HepG2 (cell line): ENCODE measurements around the gene NELFB. TPM values are rescaled to one million over a fixed set of nuclear protein-coding genes. Genes with fewer than 3 reads are reported as not detected.
A peak's percentile ranks its signal among the peaks of the same experiment; 100 is the strongest.

Source experiments
- AKNA ChIP-seq: sonication (generic); formaldehyde crosslinking; IDR thresholded peaks from 2 replicates; pipeline ENCODE4 v1.4.0; 2020; ENCODE audit warnings: missing genetic modification reagents, borderline replicate concordance
- ARID5B ChIP-seq: IDR thresholded peaks from 2 replicates; pipeline ENCODE4 v1.4.0; 2020; ENCODE audit warnings: mild to moderate bottlenecking, missing genetic modification reagents
- BCL3 ChIP-seq: sonication (generic); formaldehyde crosslinking; IDR thresholded peaks from 2 replicates; pipeline ENCODE4 v1.5.1; 2020; ENCODE audit warnings: mild to moderate bottlenecking, missing genetic modification reagents, moderate library complexity
- CENPX ChIP-seq: sonication (generic); formaldehyde crosslinking; IDR thresholded peaks from 2 replicates; pipeline ENCODE4 v1.9.0; 2021; ENCODE audit warnings: mild to moderate bottlenecking, missing genetic modification reagents, moderate library complexity
- CHD4 ChIP-seq: fragments of 200-600 bp; sonication (generic); IDR thresholded peaks from 2 replicates; pipeline ENCODE4 v1.7.0; 2017; ENCODE audit warnings: mild to moderate bottlenecking, low read length, borderline replicate concordance
- NFE2L1 ChIP-seq: sonication (generic); formaldehyde crosslinking; IDR thresholded peaks from 2 replicates; pipeline ENCODE4 v1.4.0; 2020; ENCODE audit warnings: missing genetic modification reagents, mild to moderate bottlenecking, borderline replicate concordance
- NR2F6 ChIP-seq, 2 experiments: IDR thresholded peaks; 2 replicates each; pipeline ENCODE4 v1.6.1; 2016; ENCODE audit warnings: antibody characterized with exemption in 1 of 2, mild to moderate bottlenecking in 1 of 2
- SMARCE1 ChIP-seq: fragments of 450-650 bp; IDR thresholded peaks from 2 replicates; pipeline ENCODE4 v1.6.1; 2017; ENCODE audit warnings: borderline replicate concordance
- SOX5 ChIP-seq: IDR thresholded peaks from 2 replicates; pipeline ENCODE4 v1.6.1; 2016; ENCODE audit warnings: borderline replicate concordance
- SOX6 ChIP-seq, 2 experiments: fragments of 450-650 bp in 1 of 2; sonication (generic) in 1 of 2; formaldehyde crosslinking in 1 of 2; IDR thresholded peaks; 2 replicates each; pipeline versions ENCODE4 v1.4.0 to v1.6.1; 2017 to 2020; ENCODE audit warnings: antibody characterized with exemption in 1 of 2, mild to moderate bottlenecking in 1 of 2, missing genetic modification reagents in 1 of 2
- TOPORS ChIP-seq: sonication (generic); formaldehyde crosslinking; IDR thresholded peaks from 2 replicates; pipeline ENCODE4 v1.8.0; 2023; ENCODE audit warnings: mild to moderate bottlenecking, missing genetic modification reagents
- TRIM22 ChIP-seq: fragments of 450-650 bp; IDR thresholded peaks from 2 replicates; pipeline ENCODE4 v1.6.1; 2017
- ZBTB14 ChIP-seq: sonication (generic); formaldehyde crosslinking; IDR thresholded peaks from 2 replicates; pipeline ENCODE4 v1.4.0; 2020; ENCODE audit warnings: missing genetic modification reagents
- ZNF501 ChIP-seq: sonication (generic); formaldehyde crosslinking; IDR thresholded peaks from 2 replicates; pipeline ENCODE4 v1.5.1; 2020; ENCODE audit warnings: mild to moderate bottlenecking, moderate library complexity, missing genetic modification reagents
- polyA plus RNA-seq, 8 experiments: library from polyadenylated mRNA; depleted of rRNA in 3 of 8; stranded (reverse) in 7 of 8; unstranded in 1 of 8; fragments of >200 nt; fragmentation: Illumina TruSeq in 4 of 8; extraction: Trizol in 4 of 8; gene quantifications; 2 replicates each; pipeline versions ENCODE4 v1.2.1 to v1.2.3, GENCODE V29; 2011 to 2016; ENCODE audit warnings: low read depth in 4 of 8, missing spikeins in 1 of 8, mixed read lengths in 1 of 8; ENCODE audit not compliant: insufficient read depth in 1 of 8
- total RNA-seq, 5 experiments: library from RNA; depleted of rRNA; stranded (reverse); fragments of >200 nt; fragmentation: Illumina TruSeq; extraction: Trizol; gene quantifications; 2 replicates each; pipeline ENCODE4 v1.2.3, GENCODE V29; 2016; ENCODE audit warnings: low read depth in 1 of 5

Gene NELFB
- total and polyA plus RNA-seq, 2 of the 13 experiments (the other 11 are each of a cell fraction or from before 2014, with no cell fraction given) = 26.5 to 45.8 TPM

- TF ChIP-seq ARID5B (CRISPR knock-in tag) (0 out of 2 replicates have a peak, but pooled peaks have one; percentile 37), SOX5 (CRISPR knock-in tag) (no peak), AKNA (no peak), SOX6 (IDR thresholded peaks at IDR 0.05) (no peak), SOX6 (CRISPR knock-in tag; IDR thresholded peaks at IDR 0.05) (peak; percentile 58), CHD4 (no peak), TOPORS (CRISPR knock-in tag) (no peak), CENPX (CRISPR knock-in tag) (no peak), NFE2L1 (CRISPR knock-in tag) (peak; percentile 25; the same call in 1 of the 2 replicates), NR2F6 (IDR thresholded peaks at IDR 0.05) (peak; percentile 72), NR2F6 (CRISPR knock-in tag; IDR thresholded peaks at IDR 0.05) (peak; percentile 66), ZBTB14 (no peak), BCL3 (CRISPR knock-in tag) (no peak), SMARCE1 (no peak), ZNF501 (CRISPR knock-in tag) (peak; percentile 87), TRIM22 (no peak)
Observed at GRCh38 chr9:137241490-137242268, 13.4 kb upstream of the NELFB start (continued).
